IMR-90 (cell line): ENCODE results near the gene TMOD2. TPM values are rescaled to one million over a fixed set of nuclear protein-coding genes. Genes with fewer than 3 reads are reported as not detected.

Experiments
- ATAC-seq: fragments of 200-7000 bp; cut with Tn5 transposase; 2 replicates; pipeline ENCODE4 v1.9.1; 2020; ENCODE audit warnings: low read depth, mild to moderate bottlenecking, moderate library complexity
- BruUV-seq: library from RNA; stranded (reverse); fragments of 400-500 nt; replicated peaks from 2 replicates; lab custom pipeline; 2021; lab: Mats Ljungman, UMichigan
- CTCF ChIA-PET: fragments of 300-600 bp; formaldehyde crosslinking; extraction: SDS; loops from one replicate; lab custom pipeline; 2021; ENCODE audit warnings: antibody characterized with exemption; lab: Yijun Ruan, JAX
- POLR2A ChIA-PET: fragments of 300-600 bp; sonication (Branson Sonifier 250); formaldehyde crosslinking; loops from one replicate; lab custom pipeline; 2022; ENCODE audit warnings: antibody characterized with exemption; ENCODE audit not compliant: unreplicated experiment; lab: Charles Lee
- DNase-seq: peaks from one replicate; pipeline ENCODE4 v3.0.0; 2013
- H2AFZ ChIP-seq: replicated peaks from 2 replicates; pipeline ENCODE3; 2013; ENCODE audit warnings: low read length, mild to moderate bottlenecking; ENCODE audit not compliant: poor library complexity
- H2AK5ac ChIP-seq: 2 replicates; pipeline ENCODE4 v1.6.1; 2013; ENCODE audit warnings: low read depth, low read length, inconsistent platforms
- H2AK9ac ChIP-seq: replicated peaks from 2 replicates; pipeline ENCODE3; 2013; ENCODE audit warnings: mild to moderate bottlenecking, low read depth, low read length, moderate library complexity; ENCODE audit not compliant: poor library complexity
- H2BK120ac ChIP-seq: 2 replicates; pipeline ENCODE4 v1.6.1; 2013; ENCODE audit warnings: low read depth, low read length, inconsistent platforms
- H2BK15ac ChIP-seq: 3 replicates; pipeline ENCODE4 v1.6.1; 2013; ENCODE audit warnings: low read depth, low read length, inconsistent platforms
- H2BK20ac ChIP-seq: 2 replicates; pipeline ENCODE4 v1.6.1; 2013; ENCODE audit warnings: low read depth, mild to moderate bottlenecking, inconsistent platforms, low read length, moderate library complexity
- H2BK5ac ChIP-seq: 2 replicates; pipeline ENCODE4 v1.6.1; 2013; ENCODE audit warnings: mild to moderate bottlenecking, low read depth, low read length, inconsistent platforms; ENCODE audit not compliant: poor library complexity, severe bottlenecking
- H3K14ac ChIP-seq: replicated peaks from 2 replicates; pipeline ENCODE4 v1.6.1; 2013; ENCODE audit warnings: low read depth, low read length, inconsistent platforms
- H3K18ac ChIP-seq: 2 replicates; pipeline ENCODE4 v1.6.1; 2013; ENCODE audit warnings: low read depth, low read length, control low read depth
- H3K23ac ChIP-seq: 2 replicates; pipeline ENCODE4 v1.6.1; 2013; ENCODE audit warnings: low read depth, low read length, inconsistent platforms
- H3K27ac ChIP-seq: 2 replicates; pipeline ENCODE4 v1.5.1; 2013; ENCODE audit warnings: mild to moderate bottlenecking, control low read depth, low read length; ENCODE audit not compliant: insufficient read depth
- H3K27me3 ChIP-seq: 2 replicates; pipeline ENCODE4 v1.6.1; 2013; ENCODE audit warnings: low read length; ENCODE audit not compliant: control insufficient read depth, insufficient read depth
- H3K36me3 ChIP-seq: 2 replicates; pipeline ENCODE4 v1.6.1; 2013; ENCODE audit warnings: low read length, mixed read lengths; ENCODE audit not compliant: control insufficient read depth, insufficient read depth
- H3K4ac ChIP-seq: 2 replicates; pipeline ENCODE4 v1.6.1; 2013; ENCODE audit warnings: low read depth, low read length, inconsistent platforms
- H3K4me1 ChIP-seq: 2 replicates; pipeline ENCODE4 v1.6.1; 2013; ENCODE audit warnings: low read length, mixed read lengths; ENCODE audit not compliant: control insufficient read depth, insufficient read depth
- H3K4me2 ChIP-seq: 2 replicates; pipeline ENCODE4 v1.6.1; 2013; ENCODE audit warnings: low read depth, mild to moderate bottlenecking, control low read depth, low read length, moderate library complexity
- H3K4me3 ChIP-seq: 2 replicates; pipeline ENCODE4 v1.5.1; 2013; ENCODE audit warnings: low read depth, mild to moderate bottlenecking, control low read depth, low read length, moderate library complexity; ENCODE audit not compliant: insufficient read depth
- H3K56ac ChIP-seq: 2 replicates; pipeline ENCODE4 v1.6.1; 2013; ENCODE audit warnings: low read length, inconsistent platforms; ENCODE audit not compliant: insufficient read depth; ENCODE audit errors: extremely low read depth
- H3K79me1 ChIP-seq, 2 experiments: 2 replicates each; pipeline ENCODE4 v1.6.1; 2013; ENCODE audit warnings: low read length in 2 of 2, inconsistent platforms in 1 of 2, low read depth in 1 of 2
- H3K9ac ChIP-seq: 2 replicates; pipeline ENCODE4 v1.6.1; 2013; ENCODE audit warnings: low read depth, low read length, control low read depth
- H3K9me1 ChIP-seq: 2 replicates; pipeline ENCODE4 v1.6.1; 2013; ENCODE audit warnings: low read length, inconsistent platforms; ENCODE audit not compliant: insufficient read depth
- H3K9me3 ChIP-seq: 2 replicates; pipeline ENCODE4 v1.6.1; 2013; ENCODE audit warnings: low read length; ENCODE audit not compliant: control insufficient read depth, insufficient read depth
- H4K20me1 ChIP-seq: 2 replicates; pipeline ENCODE4 v1.6.1; 2013; ENCODE audit warnings: low read length, inconsistent platforms; ENCODE audit not compliant: insufficient read depth
- H4K5ac ChIP-seq: 2 replicates; pipeline ENCODE4 v1.6.1; 2013; ENCODE audit warnings: mild to moderate bottlenecking, low read depth, low read length, control low read depth
- H4K8ac ChIP-seq, 2 experiments: 2 replicates each; pipeline ENCODE4 v1.6.1; 2013; ENCODE audit warnings: low read depth in 2 of 2, low read length in 2 of 2, control low read depth in 1 of 2, inconsistent platforms in 1 of 2
- H4K91ac ChIP-seq: 2 replicates; pipeline ENCODE4 v1.6.1; 2013; ENCODE audit warnings: low read depth, low read length, inconsistent platforms; ENCODE audit not compliant: insufficient read depth
- BHLHE40 ChIP-seq: fragments of 150-350 bp; IDR thresholded peaks from 2 replicates; pipeline ENCODE4 v1.6.1; 2016; ENCODE audit warnings: mild to moderate bottlenecking, low read depth, low read length
- CEBPB ChIP-seq: IDR thresholded peaks from 2 replicates; pipeline ENCODE4 v1.6.1; 2012; ENCODE audit warnings: low read depth, low read length, improper control_type of control experiment
- CHD1 ChIP-seq: IDR thresholded peaks from 2 replicates; pipeline ENCODE4 v1.6.1; 2012; ENCODE audit warnings: low read depth, low read length, improper control_type of control experiment
- FOS ChIP-seq: fragments of 150-350 bp; IDR thresholded peaks from 2 replicates; pipeline ENCODE4 v1.6.1; 2016; ENCODE audit warnings: low read depth, low read length
- MAFK ChIP-seq: IDR thresholded peaks from 2 replicates; pipeline ENCODE4 v1.6.1; 2012; ENCODE audit warnings: low read depth, low read length, improper control_type of control experiment
- MAZ ChIP-seq: IDR thresholded peaks from 2 replicates; pipeline ENCODE4 v1.6.1; 2012; ENCODE audit warnings: low read depth, mild to moderate bottlenecking, low read length, improper control_type of control experiment, moderate library complexity, borderline replicate concordance
- MXI1 ChIP-seq: IDR thresholded peaks from 2 replicates; pipeline ENCODE4 v1.6.1; 2012; ENCODE audit warnings: low read depth, mild to moderate bottlenecking, low read length, moderate library complexity, borderline replicate concordance
- NFE2L2 ChIP-seq: fragments of 150-350 bp; IDR thresholded peaks from 2 replicates; pipeline ENCODE4 v1.6.1; 2016; ENCODE audit warnings: low read depth, mild to moderate bottlenecking, low read length
- POLR2A ChIP-seq: IDR thresholded peaks from 2 replicates; pipeline ENCODE4 v1.6.1; 2012; ENCODE audit warnings: mild to moderate bottlenecking, low read depth, low read length
- RAD21 ChIP-seq: IDR thresholded peaks from 2 replicates; pipeline ENCODE4 v1.6.1; 2012; ENCODE audit warnings: low read length, improper control_type of control experiment
- RCOR1 ChIP-seq: IDR thresholded peaks from 2 replicates; pipeline ENCODE4 v1.6.1; 2012; ENCODE audit warnings: mild to moderate bottlenecking, low read length, improper control_type of control experiment; ENCODE audit not compliant: insufficient replicate concordance
- RFX5 ChIP-seq: IDR thresholded peaks from 2 replicates; pipeline ENCODE4 v1.8.0; 2012; ENCODE audit warnings: low read depth, mild to moderate bottlenecking, low read length, moderate library complexity
- SMC3 ChIP-seq: fragments of 150-350 bp; IDR thresholded peaks from 2 replicates; pipeline ENCODE4 v1.6.1; 2016; ENCODE audit warnings: low read depth, mild to moderate bottlenecking, antibody characterized with exemption, low read length, moderate library complexity
- USF2 ChIP-seq: fragments of 150-350 bp; IDR thresholded peaks from 2 replicates; pipeline ENCODE4 v1.6.1; 2017; ENCODE audit warnings: mild to moderate bottlenecking, antibody characterized with exemption, low read length, low read depth
- WGBS, 2 experiments: methylation state at CpG; one replicate each; pipeline versions ENCODE4 v1.1.5 to v1.1.7; 2013; ENCODE audit warnings: missing lambda C conversion rate in 2 of 2; ENCODE audit not compliant: insufficient read length in 1 of 2; ENCODE audit errors: extremely low coverage in 2 of 2; 5-methylcytosine and 5-hydroxymethylcytosine counted together
- dilution Hi-C: fragments of 300-500 bp; cut with HindIII; formaldehyde crosslinking; loops from one replicate; pipeline ENCODE4 v1.14.3; 2018; ENCODE audit warnings: low sequenced_read_pairs; ENCODE audit not compliant: unreplicated experiment
- in situ Hi-C: fragments of 300-500 bp; cut with MboI; formaldehyde crosslinking; loops from 3 replicates; pipeline ENCODE4 v1.14.3; 2019; ENCODE audit warnings: low sequenced_read_pairs, inconsistent platforms, mixed read lengths
- intact Hi-C: fragments of 100-400 bp; cut with micrococcal nuclease; formaldehyde crosslinking; loops from 2 replicates; pipeline ENCODE4 v1.10.0; 2022
- polyA plus RNA-seq, 3 experiments: library from polyadenylated mRNA; depleted of rRNA; stranded (reverse); fragments of >200 nt; gene quantifications; 2 replicates each; pipeline ENCODE4 v1.2.3, GENCODE V29; 2012; ENCODE audit warnings: low replicate concordance in 1 of 3
- total RNA-seq: library from RNA; depleted of rRNA; stranded (reverse); fragments of >200 nt; gene quantifications from 2 replicates; pipeline ENCODE4 v1.2.3, GENCODE V29; 2012
- TF ChIP-seq, protein P1 (sequence below): fragments of 150-350 bp; IDR thresholded peaks from 2 replicates; pipeline ENCODE4 v1.6.1; 2016; ENCODE audit warnings: low read depth, mild to moderate bottlenecking, low read length, moderate library complexity, borderline replicate concordance
- TF ChIP-seq, protein P2 (sequence below): conservative IDR thresholded peaks from 2 replicates; pipeline ENCODE4 v1.5.1; 2012; ENCODE audit warnings: mild to moderate bottlenecking, low read depth, low read length, improper control_type of control experiment

Gene TMOD2
- total and polyA plus RNA-seq, 2 of the 4 experiments (the other 2 are of a cell fraction): 2.8 to 5.4 TPM

DNA sequence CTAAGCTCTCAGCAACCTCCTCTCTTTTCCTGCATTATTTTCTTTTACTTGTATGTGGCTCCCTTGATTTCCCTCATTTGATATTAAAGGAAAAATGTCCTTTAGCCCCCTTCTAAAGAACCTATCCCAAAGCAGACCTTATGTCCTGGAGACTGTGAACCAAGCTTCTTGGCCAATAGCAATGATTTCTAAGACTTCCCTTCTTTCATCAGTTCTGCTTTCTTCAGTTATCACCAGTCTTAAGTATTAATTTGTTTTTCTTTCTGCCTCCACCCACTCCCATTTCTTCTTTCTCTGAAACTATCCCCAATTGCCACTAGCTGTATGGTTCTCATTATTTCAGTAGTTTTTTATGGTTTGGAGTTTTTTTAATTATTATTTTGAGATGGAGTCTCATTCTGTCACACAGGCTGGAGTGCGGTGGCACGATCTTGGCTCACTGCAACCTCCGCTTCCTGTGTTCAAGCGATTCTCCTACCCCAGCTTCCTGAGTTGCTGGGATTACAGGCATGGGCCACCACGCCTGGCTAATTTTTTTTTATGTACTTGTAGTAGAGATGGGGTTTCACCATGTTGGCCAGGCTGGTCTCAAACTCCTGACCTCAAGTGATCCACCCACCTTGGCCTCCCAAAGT, 90.1 kb downstream of the TMOD2 start:
- BruUV-seq: no TSS peak
- Histone ChIP-seq H3K56ac (no peak overlapping the region), H2BK15ac (no peak overlapping the region), H2BK120ac (no peak overlapping the region), H3K27ac (no peak overlapping the region), H2AK5ac (no peak overlapping the region), H3K4me2 (no peak overlapping the region), H4K20me1 (peaks cover 84% of the 10 kb centered on the region), H3K79me1 (peaks cover 15 to 83% of the 10 kb centered on the region in 2 experiments; a peak in 3 of 4 replicates), H2AFZ (no peak overlapping the region), H2BK20ac (no peak overlapping the region), H3K18ac (no peak overlapping the region), H3K36me3 (no peaks in the 10 kb centered on the region), H4K5ac (no peak overlapping the region), H4K8ac (no peak overlapping the region), H3K23ac (no peak overlapping the region), H3K4me3 (no peak overlapping the region), H4K91ac (no peak overlapping the region), H3K4ac (no peak overlapping the region), H2AK9ac (no peak overlapping the region), H3K4me1 (peaks cover 27% of the 10 kb centered on the region), H3K9me3 (no peaks in the 10 kb centered on the region), H3K9me1 (peaks cover 22% of the 10 kb centered on the region), H3K14ac (no peak overlapping the region), H2BK5ac (no peak overlapping the region), H3K9ac (no peak overlapping the region), H3K27me3 (no peaks in the 10 kb centered on the region)
- CTCF ChIA-PET: no interaction called here
- TF ChIP-seq USF2: no peak
- TF ChIP-seq RFX5: no peak
- TF ChIP-seq NFE2L2: no peak
- TF ChIP-seq, protein P1, sequence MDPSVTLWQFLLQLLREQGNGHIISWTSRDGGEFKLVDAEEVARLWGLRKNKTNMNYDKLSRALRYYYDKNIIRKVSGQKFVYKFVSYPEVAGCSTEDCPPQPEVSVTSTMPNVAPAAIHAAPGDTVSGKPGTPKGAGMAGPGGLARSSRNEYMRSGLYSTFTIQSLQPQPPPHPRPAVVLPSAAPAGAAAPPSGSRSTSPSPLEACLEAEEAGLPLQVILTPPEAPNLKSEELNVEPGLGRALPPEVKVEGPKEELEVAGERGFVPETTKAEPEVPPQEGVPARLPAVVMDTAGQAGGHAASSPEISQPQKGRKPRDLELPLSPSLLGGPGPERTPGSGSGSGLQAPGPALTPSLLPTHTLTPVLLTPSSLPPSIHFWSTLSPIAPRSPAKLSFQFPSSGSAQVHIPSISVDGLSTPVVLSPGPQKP: no peak
- TF ChIP-seq SMC3: no peak
- TF ChIP-seq CEBPB: no peak
- no peak for TF ChIP-seq FOS
- no peak for TF ChIP-seq MAZ
- TF ChIP-seq RCOR1: no peak
- TF ChIP-seq, protein P2, sequence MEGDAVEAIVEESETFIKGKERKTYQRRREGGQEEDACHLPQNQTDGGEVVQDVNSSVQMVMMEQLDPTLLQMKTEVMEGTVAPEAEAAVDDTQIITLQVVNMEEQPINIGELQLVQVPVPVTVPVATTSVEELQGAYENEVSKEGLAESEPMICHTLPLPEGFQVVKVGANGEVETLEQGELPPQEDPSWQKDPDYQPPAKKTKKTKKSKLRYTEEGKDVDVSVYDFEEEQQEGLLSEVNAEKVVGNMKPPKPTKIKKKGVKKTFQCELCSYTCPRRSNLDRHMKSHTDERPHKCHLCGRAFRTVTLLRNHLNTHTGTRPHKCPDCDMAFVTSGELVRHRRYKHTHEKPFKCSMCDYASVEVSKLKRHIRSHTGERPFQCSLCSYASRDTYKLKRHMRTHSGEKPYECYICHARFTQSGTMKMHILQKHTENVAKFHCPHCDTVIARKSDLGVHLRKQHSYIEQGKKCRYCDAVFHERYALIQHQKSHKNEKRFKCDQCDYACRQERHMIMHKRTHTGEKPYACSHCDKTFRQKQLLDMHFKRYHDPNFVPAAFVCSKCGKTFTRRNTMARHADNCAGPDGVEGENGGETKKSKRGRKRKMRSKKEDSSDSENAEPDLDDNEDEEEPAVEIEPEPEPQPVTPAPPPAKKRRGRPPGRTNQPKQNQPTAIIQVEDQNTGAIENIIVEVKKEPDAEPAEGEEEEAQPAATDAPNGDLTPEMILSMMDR: no peak
- no peak for TF ChIP-seq CHD1
- TF ChIP-seq BHLHE40: no peak
- no peak for TF ChIP-seq RAD21
- TF ChIP-seq MAFK: no peak
- no peak for TF ChIP-seq MXI1
- no peak for TF ChIP-seq POLR2A
- POLR2A ChIA-PET: interaction anchor here (0.5 kb wide), 1 partner anchor 11 kb away, joined by 3 read pairs; no protein-coding TSS in a partner anchor
- intact Hi-C loops (no loop called here), dilution Hi-C loops (no loop called here), in situ Hi-C loops (no loop called here)
- no peak for DNase-seq
- no CpG with 5 or more reads among the region's 5 CpGs for WGBS, 2 experiments
- ATAC-seq: no peak
